Measurements from ENCODE around the gene METTL14. TPM values are rescaled to one million over a fixed set of nuclear protein-coding genes. Genes with fewer than 3 reads are reported as not detected.

METTL14 gene
- total RNA-seq, 1 experiment from 2014 or later: 51.1 TPM

DNA sequence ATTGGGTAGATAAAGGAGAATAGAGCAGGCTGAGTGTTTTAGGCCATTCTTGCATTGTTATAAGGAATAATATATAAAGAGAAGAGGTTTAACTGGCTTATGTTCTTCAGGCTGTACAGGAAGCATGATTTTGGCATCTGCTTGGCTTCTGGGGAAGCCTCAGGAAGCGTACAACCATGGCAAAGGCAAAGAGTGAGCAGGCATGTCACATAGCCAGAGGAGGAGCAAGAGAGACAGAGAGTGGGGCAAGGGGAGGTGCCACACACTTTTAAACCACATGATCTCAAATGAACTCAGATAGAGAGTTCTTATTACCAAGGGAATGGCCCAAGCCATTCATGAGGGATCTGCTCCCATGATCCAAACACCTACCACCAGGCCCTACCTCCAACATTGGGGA lies 4.4 kb upstream of the METTL14 start:
- no peaks in the 10 kb centered on the region; the same call in 1 of the 2 replicates for H3K27me3 Mint-ChIP-seq (ENCODE audit: low read depth)
- H3K36me3 Mint-ChIP-seq: no peaks in the 10 kb centered on the region
- ATAC-seq: peak; percentile 38
- no peak overlapping the region for H3K4me3 Mint-ChIP-seq
- TF ChIP-seq PRRX2 (CRISPR knock-in tag; IDR thresholded peaks at IDR 0.05) (no peak), JUN (CRISPR knock-in tag; IDR thresholded peaks at IDR 0.05) (no peak), HMGA2 (CRISPR knock-in tag; IDR thresholded peaks at IDR 0.05) (no peak), ZNF396 (CRISPR knock-in tag; IDR thresholded peaks at IDR 0.05; ENCODE audit: borderline replicate concordance) (no peak), TEAD1 (CRISPR knock-in tag; IDR thresholded peaks at IDR 0.05) (no peak), RORB (CRISPR knock-in tag; IDR thresholded peaks at IDR 0.05) (no peak)
- TF ChIP-seq, protein P1, sequence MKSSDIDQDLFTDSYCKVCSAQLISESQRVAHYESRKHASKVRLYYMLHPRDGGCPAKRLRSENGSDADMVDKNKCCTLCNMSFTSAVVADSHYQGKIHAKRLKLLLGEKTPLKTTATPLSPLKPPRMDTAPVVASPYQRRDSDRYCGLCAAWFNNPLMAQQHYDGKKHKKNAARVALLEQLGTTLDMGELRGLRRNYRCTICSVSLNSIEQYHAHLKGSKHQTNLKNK (CRISPR knock-in tag; IDR thresholded peaks at IDR 0.05): no peak
- no peak for DNase-seq (ENCODE audit: low spot score)
- no peaks in the 10 kb centered on the region for H3K9me3 Mint-ChIP-seq
- ChIA-PET CTCF (no interaction called here), POLR2A (no interaction called here)
- no peak overlapping the region for H3K27ac Mint-ChIP-seq
- peaks cover 11% of the 10 kb centered on the region for H3K4me1 Mint-ChIP-seq

DNA sequence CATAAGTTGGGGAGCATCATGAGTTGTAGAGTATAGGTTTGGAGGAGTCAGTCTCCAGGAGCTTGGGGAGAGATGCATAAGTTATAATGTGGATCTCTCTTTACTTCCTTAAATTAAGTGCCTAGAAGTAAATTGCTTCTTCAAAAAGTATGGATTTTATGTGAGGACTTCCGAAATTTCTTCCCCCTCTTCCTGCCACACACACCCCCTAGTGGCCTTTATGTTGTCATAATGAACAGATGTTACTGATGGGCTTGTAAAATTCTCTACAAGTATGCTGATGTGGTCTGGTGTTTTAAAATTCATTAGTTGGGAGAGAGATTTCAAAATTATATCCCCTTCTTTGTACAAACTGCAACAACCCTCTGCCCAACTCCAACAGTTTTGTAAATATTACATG lies 2.3 kb upstream of the METTL14 start:
- ChIA-PET CTCF (interaction anchor here (0.8 to 2.9 kb wide), 3 partner anchors 8 to 330 kb away, joined by 3 to 18 read pairs (median 3); partner anchors contain the start of gene PRSS12), POLR2A (no interaction called here)
- H3K4me3 Mint-ChIP-seq: peak overlapping the region; percentile 50
- no peak for DNase-seq (ENCODE audit: low spot score)
- no peaks in the 10 kb centered on the region for H3K9me3 Mint-ChIP-seq
- no peaks in the 10 kb centered on the region; the same call in 1 of the 2 replicates for H3K27me3 Mint-ChIP-seq (ENCODE audit: low read depth)
- no peak for ATAC-seq
- peaks cover 17% of the 10 kb centered on the region for H3K4me1 Mint-ChIP-seq
- peak overlapping the region; percentile 11; the same call in 1 of the 2 replicates for H3K27ac Mint-ChIP-seq
- H3K36me3 Mint-ChIP-seq: peaks cover 5% of the 10 kb centered on the region
- TF ChIP-seq, protein P2, sequence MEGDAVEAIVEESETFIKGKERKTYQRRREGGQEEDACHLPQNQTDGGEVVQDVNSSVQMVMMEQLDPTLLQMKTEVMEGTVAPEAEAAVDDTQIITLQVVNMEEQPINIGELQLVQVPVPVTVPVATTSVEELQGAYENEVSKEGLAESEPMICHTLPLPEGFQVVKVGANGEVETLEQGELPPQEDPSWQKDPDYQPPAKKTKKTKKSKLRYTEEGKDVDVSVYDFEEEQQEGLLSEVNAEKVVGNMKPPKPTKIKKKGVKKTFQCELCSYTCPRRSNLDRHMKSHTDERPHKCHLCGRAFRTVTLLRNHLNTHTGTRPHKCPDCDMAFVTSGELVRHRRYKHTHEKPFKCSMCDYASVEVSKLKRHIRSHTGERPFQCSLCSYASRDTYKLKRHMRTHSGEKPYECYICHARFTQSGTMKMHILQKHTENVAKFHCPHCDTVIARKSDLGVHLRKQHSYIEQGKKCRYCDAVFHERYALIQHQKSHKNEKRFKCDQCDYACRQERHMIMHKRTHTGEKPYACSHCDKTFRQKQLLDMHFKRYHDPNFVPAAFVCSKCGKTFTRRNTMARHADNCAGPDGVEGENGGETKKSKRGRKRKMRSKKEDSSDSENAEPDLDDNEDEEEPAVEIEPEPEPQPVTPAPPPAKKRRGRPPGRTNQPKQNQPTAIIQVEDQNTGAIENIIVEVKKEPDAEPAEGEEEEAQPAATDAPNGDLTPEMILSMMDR (IDR thresholded peaks at IDR 0.05): peak; percentile 25; the same call in 1 of the 2 replicates
- no peak for TF ChIP-seq NFYB (CRISPR knock-in tag; conservative IDR thresholded peaks at IDR 0.05; ENCODE audit: low read depth)

DNA sequence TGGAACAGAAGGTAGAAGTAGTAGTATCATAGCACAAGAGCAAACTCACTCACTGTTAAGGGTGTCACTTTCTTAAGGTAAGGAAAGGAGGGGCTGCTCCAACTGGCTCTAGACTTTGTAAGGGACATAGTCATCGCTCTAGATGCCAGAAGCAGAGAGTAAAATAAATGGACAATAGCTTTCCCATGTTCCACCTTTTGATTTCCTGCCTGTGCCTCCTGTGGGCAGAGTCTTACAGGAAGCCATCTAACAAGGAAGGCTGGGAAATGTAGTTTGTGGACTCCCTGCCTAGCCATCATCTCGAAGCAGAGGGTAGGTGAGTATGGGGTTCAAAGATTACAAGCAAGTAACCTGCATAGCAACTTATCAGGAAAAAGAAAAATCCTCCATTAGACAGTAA lies 1.7 kb upstream of the METTL14 start:
- Mint-ChIP-seq H3K27ac (peak overlapping the region; percentile 11; the same call in 1 of the 2 replicates), H3K4me3 (peak overlapping the region; percentile 50), H3K36me3 (peaks cover 5% of the 10 kb centered on the region), H3K9me3 (no peaks in the 10 kb centered on the region), H3K4me1 (peaks cover 17% of the 10 kb centered on the region), H3K27me3 (ENCODE audit: low read depth) (no peaks in the 10 kb centered on the region)
- POLR2A ChIA-PET: no interaction called here
- CTCF ChIA-PET: interaction anchor here (0.5 to 2.9 kb wide), 5 partner anchors 9 to 330 kb away, joined by 3 to 18 read pairs (median 4); partner anchors contain the start of gene PRSS12
- TF ChIP-seq KAT7 (CRISPR knock-in tag; IDR thresholded peaks at IDR 0.05; ENCODE audit: borderline replicate concordance): no peak
- TF ChIP-seq, protein P3, sequence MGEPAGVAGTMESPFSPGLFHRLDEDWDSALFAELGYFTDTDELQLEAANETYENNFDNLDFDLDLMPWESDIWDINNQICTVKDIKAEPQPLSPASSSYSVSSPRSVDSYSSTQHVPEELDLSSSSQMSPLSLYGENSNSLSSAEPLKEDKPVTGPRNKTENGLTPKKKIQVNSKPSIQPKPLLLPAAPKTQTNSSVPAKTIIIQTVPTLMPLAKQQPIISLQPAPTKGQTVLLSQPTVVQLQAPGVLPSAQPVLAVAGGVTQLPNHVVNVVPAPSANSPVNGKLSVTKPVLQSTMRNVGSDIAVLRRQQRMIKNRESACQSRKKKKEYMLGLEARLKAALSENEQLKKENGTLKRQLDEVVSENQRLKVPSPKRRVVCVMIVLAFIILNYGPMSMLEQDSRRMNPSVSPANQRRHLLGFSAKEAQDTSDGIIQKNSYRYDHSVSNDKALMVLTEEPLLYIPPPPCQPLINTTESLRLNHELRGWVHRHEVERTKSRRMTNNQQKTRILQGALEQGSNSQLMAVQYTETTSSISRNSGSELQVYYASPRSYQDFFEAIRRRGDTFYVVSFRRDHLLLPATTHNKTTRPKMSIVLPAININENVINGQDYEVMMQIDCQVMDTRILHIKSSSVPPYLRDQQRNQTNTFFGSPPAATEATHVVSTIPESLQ (CRISPR knock-in tag; IDR thresholded peaks at IDR 0.05): no peak
- no peak for TF ChIP-seq ZNF416 (CRISPR knock-in tag; IDR thresholded peaks at IDR 0.05)
- TF ChIP-seq RELA (CRISPR knock-in tag; IDR thresholded peaks at IDR 0.05; ENCODE audit: borderline replicate concordance): no peak
- no peak for TF ChIP-seq ZNF396 (CRISPR knock-in tag; IDR thresholded peaks at IDR 0.05; ENCODE audit: borderline replicate concordance)
- TF ChIP-seq FOXJ3 (CRISPR knock-in tag; IDR thresholded peaks at IDR 0.05; ENCODE audit: borderline replicate concordance): no peak
- no peak for TF ChIP-seq RORB (CRISPR knock-in tag; IDR thresholded peaks at IDR 0.05)
- no peak for TF ChIP-seq IRF2 (CRISPR knock-in tag; IDR thresholded peaks at IDR 0.05; ENCODE audit: borderline replicate concordance, low read depth)
- TF ChIP-seq, protein P4, sequence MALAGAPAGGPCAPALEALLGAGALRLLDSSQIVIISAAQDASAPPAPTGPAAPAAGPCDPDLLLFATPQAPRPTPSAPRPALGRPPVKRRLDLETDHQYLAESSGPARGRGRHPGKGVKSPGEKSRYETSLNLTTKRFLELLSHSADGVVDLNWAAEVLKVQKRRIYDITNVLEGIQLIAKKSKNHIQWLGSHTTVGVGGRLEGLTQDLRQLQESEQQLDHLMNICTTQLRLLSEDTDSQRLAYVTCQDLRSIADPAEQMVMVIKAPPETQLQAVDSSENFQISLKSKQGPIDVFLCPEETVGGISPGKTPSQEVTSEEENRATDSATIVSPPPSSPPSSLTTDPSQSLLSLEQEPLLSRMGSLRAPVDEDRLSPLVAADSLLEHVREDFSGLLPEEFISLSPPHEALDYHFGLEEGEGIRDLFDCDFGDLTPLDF (CRISPR knock-in tag; IDR thresholded peaks at IDR 0.05): no peak
- ATAC-seq (peak; percentile 23), DNase-seq (ENCODE audit: low spot score) (no peak)

Measured in WTC11 (cell line).